NCI-H2196 (cell line): ENCODE results near the gene ADGRB3.
"Not testable (repeated sequence)": the region's sequence is repeated elsewhere in the genome, so short reads cannot be mapped to it uniquely, and the experiment has no call there.

Experiments
- DNase-seq: peaks from one replicate; lab custom pipeline; 2025; ENCODE audit not compliant: unreplicated experiment; lab: John Stamatoyannopoulos, UW

ADGRB3 gene

GRCh38 chr6:69217343-69217742 lies 582.3 kb downstream of the ADGRB3 start:
- no peak for DNase-seq

GRCh38 chr6:69220375-69220774 lies 585.3 kb downstream of the ADGRB3 start:
- no peak for DNase-seq

- DNase-seq, result no peak
Measured at GRCh38 chr6:69232008-69232407, 596.9 kb downstream of the ADGRB3 start.

- no peak for DNase-seq
Measured at GRCh38 chr6:69232496-69232895, 597.4 kb downstream of the ADGRB3 start.

GRCh38 chr6:69232911-69233448 lies 597.9 kb downstream of the ADGRB3 start:
- DNase-seq, result no peak

- DNase-seq, result no peak
Measured at GRCh38 chr6:69238067-69238466, 603.0 kb downstream of the ADGRB3 start.

- DNase-seq, result no peak
Measured at GRCh38 chr6:69246983-69247382, 611.9 kb downstream of the ADGRB3 start.

GRCh38 chr6:69261010-69261409 lies 625.9 kb downstream of the ADGRB3 start:
- no peak for DNase-seq

GRCh38 chr6:69263297-69263696 lies 628.2 kb downstream of the ADGRB3 start:
- DNase-seq, result no peak

- no peak for DNase-seq
Measured at GRCh38 chr6:69265090-69265489, 630.0 kb downstream of the ADGRB3 start.

GRCh38 chr6:69265706-69266105 lies 630.6 kb downstream of the ADGRB3 start:
- DNase-seq, result no peak

GRCh38 chr6:69276204-69276603 lies 641.1 kb downstream of the ADGRB3 start:
- DNase-seq, result no peak

- no peak for DNase-seq
Measured at GRCh38 chr6:69279805-69280204, 644.7 kb downstream of the ADGRB3 start.

- DNase-seq, result no peak
Measured at GRCh38 chr6:69280858-69281257, 645.8 kb downstream of the ADGRB3 start.

- no peak for DNase-seq
Measured at GRCh38 chr6:69284176-69284730, 649.2 kb downstream of the ADGRB3 start.

- no peak for DNase-seq
Measured at GRCh38 chr6:69285054-69285453, 650.0 kb downstream of the ADGRB3 start.

- DNase-seq, result no peak
Measured at GRCh38 chr6:69286331-69286730, 651.2 kb downstream of the ADGRB3 start.

- not testable (repeated sequence) for DNase-seq
Measured at GRCh38 chr6:69288198-69288597, 653.1 kb downstream of the ADGRB3 start.

- no peak for DNase-seq
Measured at GRCh38 chr6:69289689-69290495, 654.8 kb downstream of the ADGRB3 start.

- DNase-seq, result no peak
Measured at GRCh38 chr6:69293471-69293870, 658.4 kb downstream of the ADGRB3 start.

- DNase-seq, result no peak
Measured at GRCh38 chr6:69294407-69294806, 659.3 kb downstream of the ADGRB3 start.

- DNase-seq, result no peak
Measured at GRCh38 chr6:69294862-69295261, 659.8 kb downstream of the ADGRB3 start.
